Left kidney (tissue), 2 donors: ENCODE measurements around the gene TBC1D9B. TPM values are rescaled to one million over a fixed set of nuclear protein-coding genes. Genes with fewer than 3 reads are reported as not detected.

Experiments
- DNase-seq: peaks from one replicate; pipeline ENCODE4 v3.0.0-alpha.2; 2013
- polyA plus RNA-seq: library from polyadenylated mRNA; unstranded; fragments of 120-200 nt; gene quantifications from one replicate; pipeline ENCODE4 v1.2.1, GENCODE V29; 2013; ENCODE audit not compliant: insufficient read length

The TBC1D9B gene
- polyA plus RNA-seq, 1 donor, result 108 TPM

- DNase-seq, result no peak
These were observed 1.5 kb upstream of the TBC1D9B start for GRCh38 chr5:179909224-179909623.

DNA sequence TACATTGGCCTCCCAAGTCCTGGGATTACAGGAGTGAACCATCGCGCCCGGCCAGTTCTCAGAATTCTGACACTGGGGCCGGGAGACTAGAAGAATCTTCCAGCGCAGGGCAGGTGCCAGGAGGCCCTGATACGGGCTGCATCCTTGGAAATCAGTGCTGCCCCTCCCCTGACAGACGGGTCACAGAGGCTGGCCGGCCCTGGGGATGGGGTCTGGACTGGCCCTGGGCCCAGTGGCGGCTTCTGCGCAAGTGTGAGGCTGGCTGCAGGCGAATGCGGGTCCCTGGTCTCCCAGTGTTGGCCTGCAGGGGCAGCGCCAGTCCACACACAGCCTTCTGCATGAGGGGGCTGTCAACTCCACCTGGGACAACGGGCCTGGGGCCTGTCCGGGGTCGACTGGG is 831 bp upstream of the TBC1D9B start:
- DNase-seq, result no peak

- no peak for DNase-seq
These were observed 722 bp downstream of the TBC1D9B start for GRCh38 chr5:179906795-179907555.

GRCh38 chr5:179906294-179906794 is 1.4 kb downstream of the TBC1D9B start:
- no peak for DNase-seq

- no peak for DNase-seq
These were observed 2.5 kb downstream of the TBC1D9B start for GRCh38 chr5:179905161-179905560.

DNA sequence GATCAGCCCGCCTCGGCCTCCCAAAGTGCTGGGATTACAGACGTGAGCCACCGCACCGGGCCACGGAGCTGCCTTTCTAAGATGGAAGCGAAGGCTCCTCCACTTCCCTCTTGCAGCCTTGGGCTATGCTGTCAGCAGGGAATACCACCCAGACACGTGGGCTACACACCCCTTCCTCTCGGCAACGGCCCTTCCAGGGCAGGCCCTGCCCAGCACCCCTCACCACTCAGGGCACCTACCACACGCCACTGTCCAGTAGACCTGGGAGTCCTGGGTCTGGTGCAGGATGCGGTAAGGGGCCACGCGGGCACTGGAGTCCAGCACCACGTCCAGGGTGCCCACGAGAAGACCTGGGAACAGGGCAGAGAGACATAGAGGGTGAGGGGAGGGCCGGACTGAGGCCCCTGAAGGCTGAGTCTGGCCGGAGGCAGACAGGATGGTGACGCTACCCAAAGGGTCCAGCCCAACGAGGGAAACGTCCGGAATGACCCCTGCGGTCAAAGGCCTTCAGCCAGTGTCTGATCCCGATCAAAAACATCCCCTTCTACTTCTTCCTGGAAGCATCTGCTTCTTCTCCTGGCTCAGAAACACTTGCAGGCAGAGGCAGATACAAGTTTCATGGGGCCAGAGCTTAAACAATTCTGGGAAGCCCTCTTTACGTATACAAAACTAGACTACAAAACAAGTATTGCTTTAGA is 3.1 kb downstream of the TBC1D9B start:
- DNase-seq, result no peak

GRCh38 chr5:179902763-179903158 is 4.9 kb downstream of the TBC1D9B start:
- no peak for DNase-seq

DNA sequence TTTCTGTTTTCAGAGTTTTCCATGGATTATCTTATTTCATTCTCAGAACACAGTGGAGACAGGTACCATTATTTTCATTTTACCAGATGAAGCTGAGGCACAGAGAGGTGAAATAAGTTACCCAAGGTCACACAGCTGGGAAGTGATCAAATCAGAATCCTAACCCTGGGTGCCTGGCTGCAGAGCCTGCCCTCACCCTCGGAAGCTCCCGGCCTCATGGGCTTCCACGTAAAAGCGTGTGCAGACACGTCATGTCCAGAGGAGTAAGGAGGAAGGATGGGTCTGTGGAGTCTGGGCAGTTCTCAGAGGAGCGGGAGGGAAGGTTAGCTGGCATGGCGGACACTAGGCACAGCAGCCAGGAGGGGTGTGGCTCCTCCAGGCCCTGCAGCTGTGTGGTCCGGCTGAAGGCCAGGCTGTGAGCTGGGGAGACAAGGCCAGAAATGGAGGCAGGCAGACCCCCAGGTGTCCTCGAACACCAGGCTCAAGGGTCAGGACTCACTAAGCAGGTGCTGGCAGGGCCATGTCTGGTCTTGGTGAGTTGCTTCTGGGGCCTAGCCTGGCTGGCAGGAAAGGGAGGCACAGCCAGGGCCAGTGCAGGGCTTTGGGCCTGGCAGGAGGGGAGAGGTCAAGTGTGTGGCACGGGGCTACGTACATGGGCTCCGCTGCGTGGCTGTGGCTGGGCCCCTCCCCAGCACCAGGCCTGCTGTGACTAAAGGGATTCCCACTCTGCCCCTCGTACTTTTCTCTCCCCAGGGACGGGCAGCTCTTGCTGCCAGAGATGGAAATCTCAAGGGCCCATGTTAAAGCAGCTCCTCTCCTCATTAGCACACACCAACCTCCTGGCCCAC is 5.6 kb downstream of the TBC1D9B start:
- DNase-seq, result no peak

GRCh38 chr5:179901462-179901861 is 6.2 kb downstream of the TBC1D9B start:
- no peak for DNase-seq

DNA sequence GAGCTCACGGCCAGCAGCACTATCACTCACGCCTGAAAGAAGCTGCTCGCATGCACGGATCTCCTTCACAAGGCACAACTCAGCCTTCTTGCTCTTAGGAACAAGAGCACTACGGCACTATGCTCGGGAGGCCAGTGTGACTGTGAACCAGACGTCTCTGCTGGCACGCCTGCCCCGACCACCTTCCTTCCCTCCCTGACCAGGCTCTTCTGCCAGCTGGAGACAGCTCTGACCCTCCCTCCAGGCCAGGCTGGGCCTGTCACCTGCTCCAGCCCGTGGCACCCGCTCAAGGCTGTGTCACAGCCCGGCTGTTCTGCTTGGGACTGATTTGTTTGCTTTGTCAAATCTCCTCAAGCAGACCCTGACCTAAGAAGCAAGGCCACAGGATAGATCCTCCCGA is 7.0 kb downstream of the TBC1D9B start:
- DNase-seq, result no peak

DNA sequence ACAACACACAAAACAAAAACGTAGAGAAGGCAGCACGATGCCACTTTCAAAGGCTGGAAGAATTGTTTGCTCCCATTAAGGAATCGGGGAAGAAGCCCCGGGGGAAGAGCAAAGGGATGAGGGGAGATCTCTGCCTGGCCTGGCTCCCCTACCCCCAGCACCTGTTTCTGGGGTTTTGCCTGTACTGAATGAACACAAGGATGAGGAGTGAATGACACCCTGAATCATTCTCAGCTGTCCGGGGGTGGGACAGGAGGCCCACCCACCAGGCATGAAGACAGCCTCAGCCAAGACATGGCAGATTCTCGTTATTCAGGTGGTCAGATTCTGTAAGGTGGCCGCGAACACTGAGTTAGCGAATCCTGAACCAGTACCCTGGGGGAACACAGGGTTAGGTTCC is 7.5 kb downstream of the TBC1D9B start:
- no peak for DNase-seq

DNA sequence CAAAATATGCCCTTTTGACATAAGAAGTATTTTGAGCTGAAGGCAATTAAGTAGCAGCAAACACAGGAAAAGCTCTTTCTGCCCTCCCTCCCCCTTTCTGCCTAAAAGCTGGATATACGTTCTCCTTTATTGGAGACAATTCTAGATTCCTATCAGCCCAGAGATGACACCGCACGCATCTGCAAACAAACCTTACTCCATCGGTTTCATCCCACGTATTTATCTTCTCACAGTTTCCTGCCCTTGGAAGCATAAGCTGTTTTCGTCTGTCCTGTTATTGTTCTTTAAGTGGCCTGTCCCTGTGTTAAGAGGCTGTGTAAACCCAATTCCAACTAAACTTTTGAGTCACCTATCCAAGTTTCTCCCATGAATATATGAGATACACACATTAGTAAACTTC is 11.8 kb downstream of the TBC1D9B start:
- DNase-seq, result no peak

GRCh38 chr5:179893958-179894895 is 13.5 kb downstream of the TBC1D9B start:
- no peak for DNase-seq

DNA sequence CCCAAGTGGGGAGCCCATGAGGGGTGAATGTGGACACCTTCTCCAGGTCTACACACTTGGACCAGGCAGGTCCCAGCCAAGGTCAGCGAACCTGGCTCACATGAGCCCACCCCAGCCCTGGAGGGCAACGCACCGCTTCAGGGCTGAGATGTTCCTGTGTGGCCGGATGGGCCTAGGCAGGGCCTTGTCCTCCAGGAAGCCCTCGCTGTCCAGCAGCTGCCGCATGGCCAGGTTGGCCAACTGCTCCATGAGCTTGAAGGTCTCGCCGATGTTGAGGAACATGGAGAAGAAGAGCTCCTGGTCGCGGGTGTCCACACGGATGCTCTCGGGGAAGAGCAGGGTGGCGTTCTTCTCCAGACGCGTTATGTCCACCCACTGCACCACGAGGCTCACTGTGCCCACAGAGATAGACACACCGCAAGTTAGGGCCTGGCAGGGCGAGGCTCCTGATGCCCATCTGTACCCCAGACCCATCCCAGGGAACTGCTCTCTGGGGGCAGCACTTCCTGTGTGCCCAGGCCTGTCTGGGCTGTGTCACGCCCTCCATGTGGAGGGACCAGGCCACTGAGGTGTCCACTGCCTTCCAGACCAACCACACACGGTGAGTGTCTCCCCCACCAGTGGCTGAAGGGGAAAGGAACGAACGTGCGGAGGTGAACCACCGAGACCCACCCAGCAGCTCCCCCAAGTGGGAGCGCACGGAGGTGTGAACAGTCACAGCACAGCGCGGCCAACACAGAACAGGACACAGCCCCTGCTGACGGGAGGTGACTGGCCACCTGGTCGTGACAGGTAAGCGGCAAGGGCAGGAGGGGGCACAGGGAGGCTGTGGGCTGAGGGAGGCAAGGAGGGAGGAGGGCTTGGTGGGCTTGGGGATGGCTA is 14.4 kb downstream of the TBC1D9B start:
- DNase-seq, result no peak

- DNase-seq, result no peak
These were observed 15.4 kb downstream of the TBC1D9B start for GRCh38 chr5:179892255-179892654.

GRCh38 chr5:179890751-179891682 is 16.7 kb downstream of the TBC1D9B start:
- no peak for DNase-seq

- no peak for DNase-seq
These were observed 17.8 kb downstream of the TBC1D9B start for GRCh38 chr5:179889885-179890284.

- no peak for DNase-seq
These were observed 19.9 kb downstream of the TBC1D9B start for GRCh38 chr5:179887802-179888201.

DNA sequence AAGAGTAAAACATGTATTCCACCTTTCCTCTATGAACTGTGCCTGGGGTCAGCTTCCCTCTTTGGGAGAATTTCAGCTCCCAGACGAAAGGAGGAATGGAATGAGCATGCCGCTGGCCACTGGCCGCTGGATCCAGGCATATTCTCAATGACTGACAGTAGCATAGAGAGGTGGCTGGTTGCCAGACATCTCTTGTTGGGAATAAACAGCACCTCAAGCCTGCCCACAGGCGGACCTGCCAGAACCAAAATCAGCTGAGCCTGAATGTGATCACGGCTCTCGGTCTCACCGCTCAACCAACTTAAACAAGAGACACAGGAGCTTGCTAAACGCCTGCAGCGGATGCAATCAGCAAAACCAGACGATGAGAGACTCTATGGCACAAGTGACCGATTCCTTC is 20.6 kb downstream of the TBC1D9B start:
- no peak for DNase-seq
